Measurements from ENCODE around the gene VAMP2. TPM values are rescaled to one million over a fixed set of nuclear protein-coding genes. Genes with fewer than 3 reads are reported as not detected.

The VAMP2 gene
- polyA plus RNA-seq, 2 donors: 21.9 to 22.4 TPM

Other genes with a start within 250 kb of the VAMP2 start
- 1 to 10 TPM; 3.5 to 4.3 TPM for gene RNF227, start 246.7 kb downstream of the VAMP2 start, polyA plus RNA-seq
- gene KCNAB3, start 233.1 kb downstream of the VAMP2 start, polyA plus RNA-seq: 1 to 10 TPM; 1.3 to 2.3 TPM
- gene TRAPPC1, start 231.0 kb downstream of the VAMP2 start, polyA plus RNA-seq: 100 to 1,000 TPM in 1 of 2 donors, 10 to 100 TPM in 1; 95.9 to 125 TPM
- 10 to 100 TPM; 18.0 to 29.5 TPM for gene CNTROB, start 230.7 kb downstream of the VAMP2 start, polyA plus RNA-seq
- under 1 TPM; 0.19 to 0.59 TPM for gene GUCY2D, start 160.3 kb downstream of the VAMP2 start, polyA plus RNA-seq
- 10 to 100 TPM; 22.8 to 24.7 TPM for gene ALOX15B, start 123.9 kb downstream of the VAMP2 start, polyA plus RNA-seq
- gene ALOX12B, start 75.2 kb downstream of the VAMP2 start, polyA plus RNA-seq: 1 to 10 TPM; 2.4 to 5.2 TPM
- 1 to 10 TPM in 1 of 2 donors, under 1 TPM in 1; 0.43 to 1.7 TPM for gene ALOXE3, start 44.4 kb downstream of the VAMP2 start, polyA plus RNA-seq
- under 1 TPM; 0.15 to 0.24 TPM for gene HES7, start 38.8 kb downstream of the VAMP2 start, polyA plus RNA-seq
- gene PER1, start 10.5 kb downstream of the VAMP2 start, polyA plus RNA-seq: 10 to 100 TPM; 44.7 to 85.2 TPM
- 1 to 10 TPM; 5.6 to 8.9 TPM for gene TMEM107, start 13.4 kb upstream of the VAMP2 start, polyA plus RNA-seq
- 1 to 10 TPM; 3.3 to 8.2 TPM for gene BORCS6, start 27.2 kb upstream of the VAMP2 start, polyA plus RNA-seq
- 10 to 100 TPM; 25.3 to 28.3 TPM for gene AURKB, start 47.6 kb upstream of the VAMP2 start, polyA plus RNA-seq
- gene CTC1, start 85.1 kb upstream of the VAMP2 start, polyA plus RNA-seq: 10 to 100 TPM in 1 of 2 donors, 1 to 10 TPM in 1; 7.3 to 20.5 TPM
- 10 to 100 TPM in 1 of 2 donors, 1 to 10 TPM in 1; 8.1 to 16.2 TPM for gene PFAS, start 86.3 kb upstream of the VAMP2 start, polyA plus RNA-seq
- gene RANGRF, start 125.7 kb upstream of the VAMP2 start, polyA plus RNA-seq: 10 to 100 TPM in 1 of 2 donors, 1 to 10 TPM in 1; 9.9 to 17.8 TPM
- gene SLC25A35, start 132.5 kb upstream of the VAMP2 start, polyA plus RNA-seq: 1 to 10 TPM; 2.7 to 6.6 TPM
- 1 to 10 TPM; 3.6 to 4.4 TPM for gene ARHGEF15, start 147.3 kb upstream of the VAMP2 start, polyA plus RNA-seq
- gene ODF4, start 176.9 kb upstream of the VAMP2 start, polyA plus RNA-seq: under 1 TPM; 0.27 to 0.41 TPM
- gene RPL26, start 220.2 kb upstream of the VAMP2 start, polyA plus RNA-seq: 1,000 to 10,000 TPM; 2,120 to 4,250 TPM
- 10 to 100 TPM; 14.0 to 18.4 TPM for gene RNF222, start 234.9 kb upstream of the VAMP2 start, polyA plus RNA-seq

Data from esophagus (tissue), 2 donors.